Liver (tissue), 9 donors: ENCODE measurements around the gene CD6. TPM values are rescaled to one million over a fixed set of nuclear protein-coding genes. Genes with fewer than 3 reads are reported as not detected.

Experiments used
- DNase-seq: peaks from one replicate; pipeline ENCODE4 v3.0.0-alpha.2; 2017; ENCODE audit warnings: low spot score
- H3K27ac ChIP-seq, 2 donors: one replicate each; pipeline ENCODE4 v1.7.0; 2013; ENCODE audit warnings: inconsistent platforms in 2 of 2, low read length in 2 of 2, control low read depth in 1 of 2, low read depth in 1 of 2, mild to moderate bottlenecking in 1 of 2
- H3K27me3 ChIP-seq, 4 donors: one replicate each; pipeline versions ENCODE4 v1.6.1 to v1.7.0; 2013; ENCODE audit warnings: low read length in 3 of 4, inconsistent platforms in 1 of 4, mild to moderate bottlenecking in 1 of 4, moderate library complexity in 1 of 4; ENCODE audit not compliant: control insufficient read depth in 4 of 4, insufficient read depth in 4 of 4
- H3K36me3 ChIP-seq, 4 donors: one replicate each; pipeline versions ENCODE4 v1.6.1 to v1.7.0; 2013; ENCODE audit warnings: low read length in 3 of 4, mild to moderate bottlenecking in 3 of 4, low read depth in 1 of 4, moderate library complexity in 1 of 4; ENCODE audit not compliant: control insufficient read depth in 4 of 4, insufficient read depth in 3 of 4
- H3K4me1 ChIP-seq, 4 donors: one replicate each; pipeline versions ENCODE4 v1.6.1 to v1.7.0; 2013; ENCODE audit warnings: low read length in 3 of 4, mild to moderate bottlenecking in 3 of 4, moderate library complexity in 1 of 4; ENCODE audit not compliant: control insufficient read depth in 4 of 4, insufficient read depth in 4 of 4
- H3K4me3 ChIP-seq, 3 donors: one replicate each; pipeline versions ENCODE4 v1.6.1 to v1.7.0; 2013; ENCODE audit warnings: low read length in 3 of 3, control low read depth in 1 of 3, low read depth in 1 of 3, mild to moderate bottlenecking in 1 of 3
- H3K9ac ChIP-seq, 2 donors: one replicate each; pipeline ENCODE4 v1.7.0; 2013; ENCODE audit warnings: low read length in 2 of 2, mild to moderate bottlenecking in 2 of 2, moderate library complexity in 2 of 2, control low read depth in 1 of 2, low read depth in 1 of 2
- H3K9me3 ChIP-seq, 4 donors: one replicate each; pipeline versions ENCODE4 v1.6.1 to v1.7.0; 2013; ENCODE audit warnings: low read length in 3 of 4; ENCODE audit not compliant: control insufficient read depth in 4 of 4
- FOXA1 ChIP-seq: IDR thresholded peaks from 2 replicates; pipeline ENCODE4 v1.6.1; 2016; ENCODE audit warnings: antibody characterized with exemption
- FOXA2 ChIP-seq: IDR thresholded peaks from 2 replicates; pipeline ENCODE4 v1.6.1; 2016; ENCODE audit warnings: antibody characterized with exemption
- GABPA ChIP-seq, 2 donors: IDR thresholded peaks in 1 of 2; conservative IDR thresholded peaks in 1 of 2; 2 replicates each; pipeline ENCODE4 v1.6.1; 2016; ENCODE audit warnings: antibody characterized with exemption in 2 of 2, mild to moderate bottlenecking in 1 of 2, moderate library complexity in 1 of 2
- HNF4A ChIP-seq, 2 donors: conservative IDR thresholded peaks; 2 replicates each; pipeline ENCODE4 v1.6.1; 2016; ENCODE audit warnings: antibody characterized with exemption in 2 of 2, mild to moderate bottlenecking in 2 of 2
- HNF4G ChIP-seq: IDR thresholded peaks from 2 replicates; pipeline ENCODE4 v1.6.1; 2016; ENCODE audit warnings: antibody characterized with exemption
- NR2F2 ChIP-seq: IDR thresholded peaks from 2 replicates; pipeline ENCODE4 v1.6.1; 2016; ENCODE audit warnings: antibody characterized with exemption
- RAD21 ChIP-seq, 2 donors: IDR thresholded peaks; 2 replicates each; pipeline ENCODE4 v1.6.1; 2016; ENCODE audit warnings: antibody characterized with exemption in 2 of 2, mild to moderate bottlenecking in 2 of 2
- RXRA ChIP-seq, 2 donors: IDR thresholded peaks; 2 replicates each; pipeline ENCODE4 v1.6.1; 2017 to 2018; ENCODE audit warnings: antibody characterized with exemption in 2 of 2, mild to moderate bottlenecking in 1 of 2
- SP1 ChIP-seq: IDR thresholded peaks from 2 replicates; pipeline ENCODE4 v1.6.1; 2018; ENCODE audit warnings: antibody characterized with exemption, mild to moderate bottlenecking
- TAF1 ChIP-seq: conservative IDR thresholded peaks from 2 replicates; pipeline ENCODE4 v1.6.1; 2016; ENCODE audit warnings: antibody characterized with exemption, mild to moderate bottlenecking
- YY1 ChIP-seq: IDR thresholded peaks from 2 replicates; pipeline ENCODE4 v1.6.1; 2016; ENCODE audit warnings: antibody characterized with exemption, mild to moderate bottlenecking
- WGBS: extraction: QIAGEN DNeasy Blood & Tissue Kit; methylation state at CpG from one replicate; pipeline ENCODE4 v1.1.7; 2013; 5-methylcytosine and 5-hydroxymethylcytosine counted together
- polyA plus RNA-seq, 2 donors: library from polyadenylated mRNA; stranded (reverse) in 1 of 2; unstranded in 1 of 2; fragments of 200-250 nt in 1 of 2; fragments of >200 nt in 1 of 2; fragmentation: Nextera tagmentation in 1 of 2; extraction: Ambion mirVana in 1 of 2; gene quantifications; one replicate each; pipeline versions ENCODE4 v1.2.1 to v1.2.3, GENCODE V29; 2013 to 2015
- total RNA-seq, 2 donors: library from RNA; depleted of rRNA; stranded (reverse); fragments of >200 nt; gene quantifications; one replicate each; pipeline ENCODE4 v1.2.3, GENCODE V29; 2014
- TF ChIP-seq, protein P1 (sequence below): IDR thresholded peaks from 2 replicates; pipeline ENCODE4 v1.6.1; 2016; ENCODE audit warnings: antibody characterized with exemption
- TF ChIP-seq, protein P2 (sequence below): fragments of 150-350 bp; IDR thresholded peaks from 2 replicates; pipeline ENCODE4 v1.5.1; 2017; ENCODE audit warnings: improper control_type of control experiment, low read depth, low read length; ENCODE audit not compliant: missing input control
- TF ChIP-seq, protein P3 (sequence below): IDR thresholded peaks from 2 replicates; pipeline ENCODE4 v1.6.1; 2016; ENCODE audit warnings: antibody characterized with exemption
- TF ChIP-seq, protein P4 (sequence below): IDR thresholded peaks from 2 replicates; pipeline ENCODE4 v1.6.1; 2016; ENCODE audit warnings: antibody characterized with exemption
- TF ChIP-seq, protein P5 (sequence below): IDR thresholded peaks from 2 replicates; pipeline ENCODE4 v1.6.1; 2016; ENCODE audit warnings: antibody characterized with exemption, mild to moderate bottlenecking
- donor health status: healthy.
- donor health status: healthy.
- donor health status: healthy.
- donor health status: healthy.
- donor health status: healthy.

The CD6 gene
- total and polyA plus RNA-seq, 4 donors, result 0.31 to 0.59 (median 0.45) TPM

DNA sequence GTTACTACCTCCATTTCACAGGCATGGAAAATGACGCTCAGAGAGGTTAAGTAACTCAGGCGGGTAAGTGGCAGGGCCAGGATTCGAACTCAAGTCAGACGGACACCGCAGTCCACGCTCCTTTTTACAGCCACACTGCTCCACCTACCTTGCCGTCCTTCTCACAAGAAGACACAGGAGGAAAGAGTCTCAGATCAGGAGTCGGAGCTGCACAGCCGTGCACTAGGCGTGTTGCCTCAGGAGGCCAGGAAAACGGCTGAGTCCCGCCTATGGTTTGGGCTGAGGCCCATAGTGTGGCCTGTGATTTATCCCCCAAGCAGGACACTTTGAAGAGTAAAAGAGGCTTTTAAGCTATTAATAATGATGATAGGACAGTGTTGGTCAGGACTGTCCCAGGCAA, 86.1 kb downstream of the CD6 start:
- H3K27me3 ChIP-seq, result no peaks in the 10 kb centered on the region
- H3K9ac ChIP-seq, result no peak overlapping the region
- H3K9me3 ChIP-seq, result no peaks in the 10 kb centered on the region
- 94% methylated on average over 12 of the region's 12 CpGs for WGBS
- no peaks in the 10 kb centered on the region for H3K36me3 ChIP-seq
- no peak overlapping the region for H3K27ac ChIP-seq
- no peaks in the 10 kb centered on the region for H3K4me1 ChIP-seq
- no peak for TF ChIP-seq YY1
- TF ChIP-seq, protein P1, sequence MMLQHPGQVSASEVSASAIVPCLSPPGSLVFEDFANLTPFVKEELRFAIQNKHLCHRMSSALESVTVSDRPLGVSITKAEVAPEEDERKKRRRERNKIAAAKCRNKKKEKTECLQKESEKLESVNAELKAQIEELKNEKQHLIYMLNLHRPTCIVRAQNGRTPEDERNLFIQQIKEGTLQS, result no peak
- TF ChIP-seq, protein P2, sequence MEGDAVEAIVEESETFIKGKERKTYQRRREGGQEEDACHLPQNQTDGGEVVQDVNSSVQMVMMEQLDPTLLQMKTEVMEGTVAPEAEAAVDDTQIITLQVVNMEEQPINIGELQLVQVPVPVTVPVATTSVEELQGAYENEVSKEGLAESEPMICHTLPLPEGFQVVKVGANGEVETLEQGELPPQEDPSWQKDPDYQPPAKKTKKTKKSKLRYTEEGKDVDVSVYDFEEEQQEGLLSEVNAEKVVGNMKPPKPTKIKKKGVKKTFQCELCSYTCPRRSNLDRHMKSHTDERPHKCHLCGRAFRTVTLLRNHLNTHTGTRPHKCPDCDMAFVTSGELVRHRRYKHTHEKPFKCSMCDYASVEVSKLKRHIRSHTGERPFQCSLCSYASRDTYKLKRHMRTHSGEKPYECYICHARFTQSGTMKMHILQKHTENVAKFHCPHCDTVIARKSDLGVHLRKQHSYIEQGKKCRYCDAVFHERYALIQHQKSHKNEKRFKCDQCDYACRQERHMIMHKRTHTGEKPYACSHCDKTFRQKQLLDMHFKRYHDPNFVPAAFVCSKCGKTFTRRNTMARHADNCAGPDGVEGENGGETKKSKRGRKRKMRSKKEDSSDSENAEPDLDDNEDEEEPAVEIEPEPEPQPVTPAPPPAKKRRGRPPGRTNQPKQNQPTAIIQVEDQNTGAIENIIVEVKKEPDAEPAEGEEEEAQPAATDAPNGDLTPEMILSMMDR, result no peak
- TF ChIP-seq, protein P3, sequence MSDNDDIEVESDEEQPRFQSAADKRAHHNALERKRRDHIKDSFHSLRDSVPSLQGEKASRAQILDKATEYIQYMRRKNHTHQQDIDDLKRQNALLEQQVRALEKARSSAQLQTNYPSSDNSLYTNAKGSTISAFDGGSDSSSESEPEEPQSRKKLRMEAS, result no peak
- TF ChIP-seq, protein P4, sequence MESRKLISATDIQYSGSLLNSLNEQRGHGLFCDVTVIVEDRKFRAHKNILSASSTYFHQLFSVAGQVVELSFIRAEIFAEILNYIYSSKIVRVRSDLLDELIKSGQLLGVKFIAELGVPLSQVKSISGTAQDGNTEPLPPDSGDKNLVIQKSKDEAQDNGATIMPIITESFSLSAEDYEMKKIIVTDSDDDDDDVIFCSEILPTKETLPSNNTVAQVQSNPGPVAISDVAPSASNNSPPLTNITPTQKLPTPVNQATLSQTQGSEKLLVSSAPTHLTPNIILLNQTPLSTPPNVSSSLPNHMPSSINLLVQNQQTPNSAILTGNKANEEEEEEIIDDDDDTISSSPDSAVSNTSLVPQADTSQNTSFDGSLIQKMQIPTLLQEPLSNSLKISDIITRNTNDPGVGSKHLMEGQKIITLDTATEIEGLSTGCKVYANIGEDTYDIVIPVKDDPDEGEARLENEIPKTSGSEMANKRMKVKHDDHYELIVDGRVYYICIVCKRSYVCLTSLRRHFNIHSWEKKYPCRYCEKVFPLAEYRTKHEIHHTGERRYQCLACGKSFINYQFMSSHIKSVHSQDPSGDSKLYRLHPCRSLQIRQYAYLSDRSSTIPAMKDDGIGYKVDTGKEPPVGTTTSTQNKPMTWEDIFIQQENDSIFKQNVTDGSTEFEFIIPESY, result no peak
- TF ChIP-seq FOXA1, result no peak
- TF ChIP-seq FOXA2, result no peak
- TF ChIP-seq HNF4G, result no peak
- TF ChIP-seq HNF4A (conservative IDR thresholded peaks at IDR 0.05), result no peak
- no peak for TF ChIP-seq RAD21 (IDR thresholded peaks at IDR 0.05)
- TF ChIP-seq RXRA (IDR thresholded peaks at IDR 0.05), result no peak
- TF ChIP-seq GABPA (IDR thresholded peaks at IDR 0.05 in 1 of 2, conservative IDR thresholded peaks at IDR 0.05 in 1 of 2), result no peak
- TF ChIP-seq NR2F2, result no peak
- TF ChIP-seq, protein P5, sequence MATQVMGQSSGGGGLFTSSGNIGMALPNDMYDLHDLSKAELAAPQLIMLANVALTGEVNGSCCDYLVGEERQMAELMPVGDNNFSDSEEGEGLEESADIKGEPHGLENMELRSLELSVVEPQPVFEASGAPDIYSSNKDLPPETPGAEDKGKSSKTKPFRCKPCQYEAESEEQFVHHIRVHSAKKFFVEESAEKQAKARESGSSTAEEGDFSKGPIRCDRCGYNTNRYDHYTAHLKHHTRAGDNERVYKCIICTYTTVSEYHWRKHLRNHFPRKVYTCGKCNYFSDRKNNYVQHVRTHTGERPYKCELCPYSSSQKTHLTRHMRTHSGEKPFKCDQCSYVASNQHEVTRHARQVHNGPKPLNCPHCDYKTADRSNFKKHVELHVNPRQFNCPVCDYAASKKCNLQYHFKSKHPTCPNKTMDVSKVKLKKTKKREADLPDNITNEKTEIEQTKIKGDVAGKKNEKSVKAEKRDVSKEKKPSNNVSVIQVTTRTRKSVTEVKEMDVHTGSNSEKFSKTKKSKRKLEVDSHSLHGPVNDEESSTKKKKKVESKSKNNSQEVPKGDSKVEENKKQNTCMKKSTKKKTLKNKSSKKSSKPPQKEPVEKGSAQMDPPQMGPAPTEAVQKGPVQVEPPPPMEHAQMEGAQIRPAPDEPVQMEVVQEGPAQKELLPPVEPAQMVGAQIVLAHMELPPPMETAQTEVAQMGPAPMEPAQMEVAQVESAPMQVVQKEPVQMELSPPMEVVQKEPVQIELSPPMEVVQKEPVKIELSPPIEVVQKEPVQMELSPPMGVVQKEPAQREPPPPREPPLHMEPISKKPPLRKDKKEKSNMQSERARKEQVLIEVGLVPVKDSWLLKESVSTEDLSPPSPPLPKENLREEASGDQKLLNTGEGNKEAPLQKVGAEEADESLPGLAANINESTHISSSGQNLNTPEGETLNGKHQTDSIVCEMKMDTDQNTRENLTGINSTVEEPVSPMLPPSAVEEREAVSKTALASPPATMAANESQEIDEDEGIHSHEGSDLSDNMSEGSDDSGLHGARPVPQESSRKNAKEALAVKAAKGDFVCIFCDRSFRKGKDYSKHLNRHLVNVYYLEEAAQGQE, result no peak
- TF ChIP-seq SP1, result no peak
- TF ChIP-seq TAF1, result no peak
- H3K4me3 ChIP-seq, result no peak overlapping the region
- no peak for DNase-seq
